ENCODE data around the gene LY6G5B.

DNA sequence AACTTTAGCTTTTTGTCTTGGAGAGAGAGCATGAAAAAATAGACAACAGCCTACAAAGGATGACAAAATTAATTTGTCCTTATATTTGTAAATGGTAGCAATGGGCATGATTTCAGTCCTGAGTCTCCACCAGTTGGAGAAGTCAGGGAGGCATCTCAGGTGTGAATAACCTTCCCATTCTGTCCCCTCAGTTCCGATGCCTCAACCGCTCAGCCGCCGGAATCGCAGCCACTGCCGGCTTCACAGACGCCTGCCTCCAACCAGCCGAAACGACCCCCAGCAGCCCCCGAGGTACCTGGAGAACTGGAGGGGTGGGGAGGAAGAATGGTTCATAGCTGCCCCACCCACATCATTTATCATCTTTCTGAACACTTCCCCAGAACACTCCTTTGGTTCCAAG, 45.7 kb upstream of the LY6G5B start:
- TF ChIP-seq, protein P1, sequence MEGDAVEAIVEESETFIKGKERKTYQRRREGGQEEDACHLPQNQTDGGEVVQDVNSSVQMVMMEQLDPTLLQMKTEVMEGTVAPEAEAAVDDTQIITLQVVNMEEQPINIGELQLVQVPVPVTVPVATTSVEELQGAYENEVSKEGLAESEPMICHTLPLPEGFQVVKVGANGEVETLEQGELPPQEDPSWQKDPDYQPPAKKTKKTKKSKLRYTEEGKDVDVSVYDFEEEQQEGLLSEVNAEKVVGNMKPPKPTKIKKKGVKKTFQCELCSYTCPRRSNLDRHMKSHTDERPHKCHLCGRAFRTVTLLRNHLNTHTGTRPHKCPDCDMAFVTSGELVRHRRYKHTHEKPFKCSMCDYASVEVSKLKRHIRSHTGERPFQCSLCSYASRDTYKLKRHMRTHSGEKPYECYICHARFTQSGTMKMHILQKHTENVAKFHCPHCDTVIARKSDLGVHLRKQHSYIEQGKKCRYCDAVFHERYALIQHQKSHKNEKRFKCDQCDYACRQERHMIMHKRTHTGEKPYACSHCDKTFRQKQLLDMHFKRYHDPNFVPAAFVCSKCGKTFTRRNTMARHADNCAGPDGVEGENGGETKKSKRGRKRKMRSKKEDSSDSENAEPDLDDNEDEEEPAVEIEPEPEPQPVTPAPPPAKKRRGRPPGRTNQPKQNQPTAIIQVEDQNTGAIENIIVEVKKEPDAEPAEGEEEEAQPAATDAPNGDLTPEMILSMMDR (IDR thresholded peaks at IDR 0.05): no peak
- no peak for TF ChIP-seq EZH2 (IDR thresholded peaks at IDR 0.05)

All from neural progenitor cell (in vitro differentiated cells).